ENCODE data around the gene MTUS2. TPM values are rescaled to one million over a fixed set of nuclear protein-coding genes. Genes with fewer than 3 reads are reported as not detected.

Gene MTUS2
- total RNA-seq, 1 experiment from 2014 or later = 0.35 TPM

DNA sequence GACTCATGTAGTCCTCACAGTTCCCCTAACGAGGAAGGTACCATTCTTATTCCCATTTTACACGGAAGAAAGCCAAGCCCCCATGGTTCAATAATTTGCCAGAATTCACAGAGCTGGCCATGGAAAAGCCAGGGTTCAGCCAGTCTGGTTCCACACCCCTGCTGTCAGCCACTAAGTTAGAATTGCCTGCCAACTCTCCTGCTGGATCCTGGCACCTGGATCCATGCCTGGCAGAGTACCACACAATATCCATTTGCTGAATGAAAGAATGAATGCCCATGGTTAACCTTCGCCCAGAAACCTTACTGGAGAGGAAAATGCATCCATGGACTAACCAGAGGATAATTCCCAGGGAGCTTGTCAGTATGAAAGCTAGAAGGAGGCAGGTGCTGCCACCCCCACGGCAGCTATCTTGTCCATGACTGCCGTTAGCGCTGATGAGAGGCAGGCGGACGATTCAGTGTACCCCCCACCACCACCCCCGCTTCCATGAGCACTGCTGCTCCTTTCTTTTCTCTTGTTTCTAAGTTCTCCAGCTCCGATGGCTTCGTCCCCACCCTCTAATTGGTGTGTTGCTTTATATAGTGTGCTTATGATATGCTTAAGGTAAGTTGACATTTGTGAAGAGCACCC is 660.9 kb downstream of the MTUS2 start:
- no peak overlapping the region for H2AFZ ChIP-seq (ENCODE audit: low read length)
- H3K79me1 ChIP-seq (ENCODE audit: insufficient read depth, low read depth, low read length, poor library complexity, severe bottlenecking) = no peaks in the 10 kb centered on the region
- H4K5ac ChIP-seq (ENCODE audit: insufficient read length, low read depth, low read length) = no peak overlapping the region
- H3K9me3 ChIP-seq (ENCODE audit: control insufficient read depth, low read depth, low read length) = no peaks in the 10 kb centered on the region
- WGBS (ENCODE audit: extremely low coverage, insufficient read length, low lambda C conversion rate) = no CpG with 5 or more reads among the region's 11 CpGs
- no peak overlapping the region for H2BK12ac ChIP-seq (ENCODE audit: insufficient read length, low read depth, low read length)
- peaks cover 5% of the 10 kb centered on the region; the same call in 1 of the 2 replicates for H3K4me1 ChIP-seq (ENCODE audit: insufficient read depth, low read length)
- H3K14ac ChIP-seq (ENCODE audit: insufficient read depth, low read length) = no peak overlapping the region
- no peak overlapping the region for H2BK120ac ChIP-seq (ENCODE audit: low read depth, low read length, poor library complexity, severe bottlenecking)
- Mint-ChIP-seq H3K4me1 (peaks cover 20 to 22% of the 10 kb centered on the region in 2 experiments), H3K9me3 (no peaks in the 10 kb centered on the region), H3K36me3 (ENCODE audit: insufficient read depth in 1 of 3, low read depth in 3 of 3) (no peaks in the 10 kb centered on the region; a peak in 1 of 7 replicates), H3K27ac (no peak overlapping the region), H3K4me3 (no peak overlapping the region), H3K27me3 (ENCODE audit: low read depth) (no peaks in the 10 kb centered on the region)
- no peaks in the 10 kb centered on the region for H3K79me2 ChIP-seq (ENCODE audit: insufficient read depth, low read length)
- no peak overlapping the region for H3K27ac ChIP-seq (ENCODE audit: insufficient read length, low read depth, low read length)
- H2BK15ac ChIP-seq (ENCODE audit: low read depth, low read length) = no peak overlapping the region
- H2AK5ac ChIP-seq (ENCODE audit: insufficient read length, low read length) = no peak overlapping the region
- H4K8ac ChIP-seq (replicated peaks; ENCODE audit: insufficient read length, low read depth, low read length) = no peak overlapping the region
- H2BK20ac ChIP-seq (ENCODE audit: low read depth, low read length, poor library complexity, severe bottlenecking) = no peak overlapping the region
- H4K91ac ChIP-seq (ENCODE audit: insufficient read length, low read depth, low read length) = no peak overlapping the region
- H3K23me2 ChIP-seq (ENCODE audit: insufficient read length, low read depth, low read length, poor library complexity, severe bottlenecking) = no peaks in the 10 kb centered on the region
- H2BK5ac ChIP-seq (ENCODE audit: insufficient read length, low read length) = no peak overlapping the region
- H3K56ac ChIP-seq (ENCODE audit: insufficient read length, low read depth, low read length) = no peak overlapping the region
- no peak overlapping the region for H3T11ph ChIP-seq (ENCODE audit: low read length)
- TF ChIP-seq, protein P1, sequence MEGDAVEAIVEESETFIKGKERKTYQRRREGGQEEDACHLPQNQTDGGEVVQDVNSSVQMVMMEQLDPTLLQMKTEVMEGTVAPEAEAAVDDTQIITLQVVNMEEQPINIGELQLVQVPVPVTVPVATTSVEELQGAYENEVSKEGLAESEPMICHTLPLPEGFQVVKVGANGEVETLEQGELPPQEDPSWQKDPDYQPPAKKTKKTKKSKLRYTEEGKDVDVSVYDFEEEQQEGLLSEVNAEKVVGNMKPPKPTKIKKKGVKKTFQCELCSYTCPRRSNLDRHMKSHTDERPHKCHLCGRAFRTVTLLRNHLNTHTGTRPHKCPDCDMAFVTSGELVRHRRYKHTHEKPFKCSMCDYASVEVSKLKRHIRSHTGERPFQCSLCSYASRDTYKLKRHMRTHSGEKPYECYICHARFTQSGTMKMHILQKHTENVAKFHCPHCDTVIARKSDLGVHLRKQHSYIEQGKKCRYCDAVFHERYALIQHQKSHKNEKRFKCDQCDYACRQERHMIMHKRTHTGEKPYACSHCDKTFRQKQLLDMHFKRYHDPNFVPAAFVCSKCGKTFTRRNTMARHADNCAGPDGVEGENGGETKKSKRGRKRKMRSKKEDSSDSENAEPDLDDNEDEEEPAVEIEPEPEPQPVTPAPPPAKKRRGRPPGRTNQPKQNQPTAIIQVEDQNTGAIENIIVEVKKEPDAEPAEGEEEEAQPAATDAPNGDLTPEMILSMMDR (conservative IDR thresholded peaks at IDR 0.05) = no peak
- H3K9ac ChIP-seq (ENCODE audit: extremely low read depth, insufficient read length, low read length) = no peak overlapping the region
- H3K23ac ChIP-seq (ENCODE audit: insufficient read length, low read depth, low read length) = no peak overlapping the region
- no peak overlapping the region for H3K4ac ChIP-seq (ENCODE audit: low read depth, low read length)
- DNase-seq = no peak
- H3K18ac ChIP-seq (ENCODE audit: insufficient read length, low read depth, low read length) = no peak overlapping the region
- no peaks in the 10 kb centered on the region for H4K20me1 ChIP-seq (ENCODE audit: control insufficient read depth, insufficient read depth, insufficient read length)
- H3K4me2 ChIP-seq (ENCODE audit: insufficient read depth, insufficient read length, low read length) = no peak overlapping the region
- H3K27me3 ChIP-seq (ENCODE audit: insufficient read depth, low read length) = no peaks in the 10 kb centered on the region

Measured in H9 (cell line).